Calu3 (cell line): Measurements from ENCODE around the gene SMG7. TPM values are rescaled to one million over a fixed set of nuclear protein-coding genes. Genes with fewer than 3 reads are reported as not detected.

Source experiments
- BruUV-seq: library from RNA; stranded (reverse); fragments of 400-500 nt; replicated peaks from 2 replicates; lab custom pipeline; 2021; lab: Mats Ljungman, UMichigan
- CTCF ChIA-PET: fragments of 300-600 bp; sonication (Branson Sonifier 250); formaldehyde crosslinking; loops from one replicate; lab custom pipeline; 2022; ENCODE audit warnings: antibody characterized with exemption; lab: Charles Lee
- DNase-seq: peaks from one replicate; pipeline ENCODE4 v3.0.0; 2022
- H3K27ac Mint-ChIP-seq: one replicate; pipeline ENCODE4 v1.8.0; 2022; ENCODE audit warnings: mixed read lengths; ENCODE audit not compliant: unreplicated experiment
- H3K27me3 Mint-ChIP-seq: one replicate; pipeline ENCODE4 v1.8.0; 2022; ENCODE audit warnings: mixed read lengths; ENCODE audit not compliant: unreplicated experiment
- H3K36me3 Mint-ChIP-seq: one replicate; pipeline ENCODE4 v1.8.0; 2022; ENCODE audit warnings: mild to moderate bottlenecking, moderate library complexity, mixed read lengths; ENCODE audit not compliant: insufficient read depth, unreplicated experiment
- H3K4me1 Mint-ChIP-seq: one replicate; pipeline ENCODE4 v1.8.0; 2022; ENCODE audit warnings: mild to moderate bottlenecking, low read depth, mixed read lengths; ENCODE audit not compliant: unreplicated experiment
- H3K4me3 Mint-ChIP-seq: one replicate; pipeline ENCODE4 v1.8.0; 2022; ENCODE audit warnings: mild to moderate bottlenecking, low read depth, moderate library complexity, mixed read lengths; ENCODE audit not compliant: unreplicated experiment
- H3K9me3 Mint-ChIP-seq: one replicate; pipeline ENCODE4 v1.8.0; 2022; ENCODE audit warnings: low read depth, mixed read lengths; ENCODE audit not compliant: unreplicated experiment
- CTCF ChIP-seq: fragments of 200-600 bp; IDR thresholded peaks from one replicate; pipeline ENCODE4 v1.8.0; 2022; ENCODE audit warnings: antibody characterized with exemption; ENCODE audit not compliant: unreplicated experiment
- intact Hi-C: fragments of 100-400 bp; cut with micrococcal nuclease; formaldehyde crosslinking; loops from one replicate; pipeline ENCODE4 v1.10.0; 2022; ENCODE audit not compliant: unreplicated experiment
- total RNA-seq: library from RNA; stranded (reverse); gene quantifications from 2 replicates; pipeline ENCODE4 v1.2.3, GENCODE V29; 2022

Gene SMG7
- total RNA-seq, 1 experiment from 2014 or later: 96.3 TPM

- Mint-ChIP-seq H3K4me3 (no peak overlapping the region), H3K36me3 (peaks cover 24% of the 10 kb centered on the region), H3K27ac (no peak overlapping the region), H3K27me3 (no peaks in the 10 kb centered on the region), H3K4me1 (peaks cover 26% of the 10 kb centered on the region), H3K9me3 (no peaks in the 10 kb centered on the region)
- CTCF ChIA-PET: no interaction called here
- no peak for DNase-seq
- no peak for TF ChIP-seq CTCF
- BruUV-seq: no TSS peak
- intact Hi-C loops: no loop called here
These were observed 93.0 kb downstream of the SMG7 start for GRCh38 chr1:183565261-183565660.

GRCh38 chr1:183566026-183566425 lies 93.7 kb downstream of the SMG7 start:
- DNase-seq: no peak
- no peak overlapping the region for H3K4me3 Mint-ChIP-seq
- no peaks in the 10 kb centered on the region for H3K27me3 Mint-ChIP-seq
- intact Hi-C loops: no loop called here
- H3K9me3 Mint-ChIP-seq: no peaks in the 10 kb centered on the region
- H3K4me1 Mint-ChIP-seq: peaks cover 26% of the 10 kb centered on the region
- CTCF ChIA-PET: no interaction called here
- no peak for TF ChIP-seq CTCF
- H3K36me3 Mint-ChIP-seq: peaks cover 24% of the 10 kb centered on the region
- H3K27ac Mint-ChIP-seq: no peak overlapping the region
- BruUV-seq: no TSS peak

GRCh38 chr1:183567584-183567983 lies 95.3 kb downstream of the SMG7 start:
- TF ChIP-seq CTCF: no peak
- Mint-ChIP-seq H3K27ac (peak overlapping the region; percentile 36), H3K9me3 (no peaks in the 10 kb centered on the region), H3K4me1 (peaks cover 26% of the 10 kb centered on the region), H3K4me3 (peak overlapping the region; percentile 11), H3K36me3 (peaks cover 24% of the 10 kb centered on the region), H3K27me3 (no peaks in the 10 kb centered on the region)
- intact Hi-C loops: no loop called here
- no TSS peak for BruUV-seq
- peak; percentile 89 for DNase-seq
- CTCF ChIA-PET: interaction anchor here (0.9 kb wide), 1 partner anchor 44 kb away, joined by 3 read pairs; no protein-coding TSS in a partner anchor

- Mint-ChIP-seq H3K4me3 (no peak overlapping the region), H3K4me1 (peaks cover 26% of the 10 kb centered on the region), H3K36me3 (peaks cover 24% of the 10 kb centered on the region), H3K27me3 (no peaks in the 10 kb centered on the region), H3K9me3 (no peaks in the 10 kb centered on the region), H3K27ac (peak overlapping the region; percentile 65)
- no peak for DNase-seq
- intact Hi-C loops: no loop called here
- BruUV-seq: TSS peak; percentile 62
- TF ChIP-seq CTCF: no peak
- CTCF ChIA-PET: interaction anchor here (0.7 to 0.9 kb wide), 2 partner anchors 43 to 728 kb away, joined by 3 read pairs; no protein-coding TSS in a partner anchor
These were observed 96.1 kb downstream of the SMG7 start for GRCh38 chr1:183568176-183569021.
